ENCODE measurements around the gene SLC6A1. TPM values are rescaled to one million over a fixed set of nuclear protein-coding genes. Genes with fewer than 3 reads are reported as not detected.

Gene SLC6A1
- total RNA-seq, 2 experiments from 2014 or later: not detected

DNA sequence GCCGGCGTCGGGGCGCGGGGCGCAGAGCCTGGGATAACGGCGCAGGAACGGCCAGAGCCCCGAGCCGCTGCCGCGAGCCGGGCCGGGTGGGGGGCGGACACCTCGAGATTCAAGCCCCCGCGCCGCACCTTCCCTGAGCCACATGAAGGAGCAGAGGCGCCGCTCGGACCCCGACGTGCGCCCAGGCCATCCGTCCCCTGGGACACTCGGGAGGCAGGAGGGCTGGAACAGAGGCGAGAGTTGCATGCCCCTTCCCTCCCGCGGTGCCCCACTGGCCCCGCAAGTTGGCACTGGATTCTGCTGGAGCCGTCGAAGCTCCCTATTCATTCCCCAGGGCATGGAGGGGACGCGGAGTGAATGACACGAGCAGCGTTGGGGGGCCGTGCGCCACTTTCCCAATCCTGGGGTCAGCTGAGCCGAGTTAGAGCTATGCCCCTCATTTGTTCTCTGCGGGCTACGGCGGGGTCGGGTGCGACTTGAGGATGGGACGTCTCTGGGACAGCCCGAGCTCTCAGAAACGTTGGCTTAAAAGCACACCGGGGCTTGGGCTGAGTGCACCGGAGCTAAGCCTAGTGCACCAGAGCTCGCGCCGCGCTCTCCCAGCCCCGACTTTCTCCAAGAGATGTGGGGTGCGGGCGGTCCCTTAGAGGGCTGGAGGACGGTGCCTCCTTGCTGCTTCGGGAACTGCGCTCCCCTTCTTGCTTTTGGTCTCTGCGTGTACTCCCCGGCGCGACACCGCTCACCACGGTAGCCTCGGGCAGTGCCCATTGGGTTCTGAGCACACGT lies 588 bp downstream of the SLC6A1 start:
- H3K9me3 ChIP-seq (ENCODE audit: low read length): no peaks in the 10 kb centered on the region
- CTCF ChIA-PET (ENCODE audit: unreplicated experiment): no interaction called here
- H3K4me2 ChIP-seq (ENCODE audit: low read length): no peak overlapping the region
- POLR2A ChIA-PET: interaction anchor here (0.6 kb wide), 2 partner anchors 85 to 706 kb away, joined by 3 to 4 read pairs; no protein-coding TSS in a partner anchor
- H2AFZ ChIP-seq (ENCODE audit: low read length): no peak overlapping the region
- no TSS peak for BruUV-seq (replicated peaks)
- no peaks in the 10 kb centered on the region for H3K36me3 ChIP-seq (ENCODE audit: insufficient read depth, low read length)
- TF ChIP-seq, protein P1, sequence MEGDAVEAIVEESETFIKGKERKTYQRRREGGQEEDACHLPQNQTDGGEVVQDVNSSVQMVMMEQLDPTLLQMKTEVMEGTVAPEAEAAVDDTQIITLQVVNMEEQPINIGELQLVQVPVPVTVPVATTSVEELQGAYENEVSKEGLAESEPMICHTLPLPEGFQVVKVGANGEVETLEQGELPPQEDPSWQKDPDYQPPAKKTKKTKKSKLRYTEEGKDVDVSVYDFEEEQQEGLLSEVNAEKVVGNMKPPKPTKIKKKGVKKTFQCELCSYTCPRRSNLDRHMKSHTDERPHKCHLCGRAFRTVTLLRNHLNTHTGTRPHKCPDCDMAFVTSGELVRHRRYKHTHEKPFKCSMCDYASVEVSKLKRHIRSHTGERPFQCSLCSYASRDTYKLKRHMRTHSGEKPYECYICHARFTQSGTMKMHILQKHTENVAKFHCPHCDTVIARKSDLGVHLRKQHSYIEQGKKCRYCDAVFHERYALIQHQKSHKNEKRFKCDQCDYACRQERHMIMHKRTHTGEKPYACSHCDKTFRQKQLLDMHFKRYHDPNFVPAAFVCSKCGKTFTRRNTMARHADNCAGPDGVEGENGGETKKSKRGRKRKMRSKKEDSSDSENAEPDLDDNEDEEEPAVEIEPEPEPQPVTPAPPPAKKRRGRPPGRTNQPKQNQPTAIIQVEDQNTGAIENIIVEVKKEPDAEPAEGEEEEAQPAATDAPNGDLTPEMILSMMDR (conservative IDR thresholded peaks at IDR 0.05; ENCODE audit: low read length): no peak
- no peak for TF ChIP-seq EZH2phosphoT487 (IDR thresholded peaks at IDR 0.05; ENCODE audit: borderline replicate concordance, low read depth, low read length)
- no peaks in the 10 kb centered on the region for H4K20me1 ChIP-seq (ENCODE audit: insufficient read depth, low read length)
- no peak overlapping the region for H3K4me3 ChIP-seq (ENCODE audit: low read depth, low read length, poor library complexity, severe bottlenecking)
- H3K4me1 ChIP-seq (ENCODE audit: insufficient read depth, low read length, poor library complexity, severe bottlenecking): no peaks in the 10 kb centered on the region
- no peaks in the 10 kb centered on the region for H3K79me2 ChIP-seq (ENCODE audit: insufficient read depth, low read depth, low read length)
- intact Hi-C loops (cut with micrococcal nuclease; ENCODE audit: unreplicated experiment): no loop called here
- DNase-seq (ENCODE audit: low spot score): no peak
- H3K27ac ChIP-seq (ENCODE audit: low read depth, low read length, poor library complexity, severe bottlenecking): no peak overlapping the region
- H3K9me2 ChIP-seq (ENCODE audit: insufficient read depth, low read length): no peaks in the 10 kb centered on the region

DNA sequence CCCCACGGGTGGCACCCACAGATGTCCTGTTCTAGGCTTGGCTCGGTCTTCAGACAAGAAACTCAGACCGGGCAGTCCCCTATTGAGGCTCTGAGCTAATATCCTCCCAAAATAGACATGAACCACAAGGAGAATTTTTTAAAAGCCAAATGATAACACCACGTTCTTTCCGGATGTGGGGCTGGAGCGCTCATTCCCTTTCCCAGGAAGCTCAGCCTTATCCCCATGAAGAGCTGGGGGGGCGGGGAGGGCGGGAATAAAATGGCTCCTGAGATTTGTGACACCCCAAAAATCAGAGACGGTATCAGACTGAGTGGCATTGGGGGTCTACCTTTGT lies 1.1 kb downstream of the SLC6A1 start:
- Histone ChIP-seq H3K4me1 (ENCODE audit: insufficient read depth, low read length, poor library complexity, severe bottlenecking) (no peaks in the 10 kb centered on the region), H3K27ac (ENCODE audit: low read depth, low read length, poor library complexity, severe bottlenecking) (no peak overlapping the region), H3K4me2 (ENCODE audit: low read length) (no peak overlapping the region), H2AFZ (ENCODE audit: low read length) (no peak overlapping the region), H4K20me1 (ENCODE audit: insufficient read depth, low read length) (no peaks in the 10 kb centered on the region), H3K36me3 (ENCODE audit: insufficient read depth, low read length) (no peaks in the 10 kb centered on the region), H3K4me3 (ENCODE audit: low read depth, low read length, poor library complexity, severe bottlenecking) (no peak overlapping the region), H3K9me2 (ENCODE audit: insufficient read depth, low read length) (no peaks in the 10 kb centered on the region), H3K79me2 (ENCODE audit: insufficient read depth, low read depth, low read length) (no peaks in the 10 kb centered on the region), H3K9me3 (ENCODE audit: low read length) (no peaks in the 10 kb centered on the region)
- TF ChIP-seq, protein P1 (conservative IDR thresholded peaks at IDR 0.05; ENCODE audit: low read length): no peak
- no peak for TF ChIP-seq EZH2phosphoT487 (IDR thresholded peaks at IDR 0.05; ENCODE audit: borderline replicate concordance, low read depth, low read length)
- DNase-seq (ENCODE audit: low spot score): no peak
- CTCF ChIA-PET (ENCODE audit: unreplicated experiment): no interaction called here
- POLR2A ChIA-PET: interaction anchor here (0.6 kb wide), 2 partner anchors 84 to 705 kb away, joined by 3 to 4 read pairs; no protein-coding TSS in a partner anchor
- no TSS peak for BruUV-seq (replicated peaks)
- intact Hi-C loops (cut with micrococcal nuclease; ENCODE audit: unreplicated experiment): no loop called here

DNA sequence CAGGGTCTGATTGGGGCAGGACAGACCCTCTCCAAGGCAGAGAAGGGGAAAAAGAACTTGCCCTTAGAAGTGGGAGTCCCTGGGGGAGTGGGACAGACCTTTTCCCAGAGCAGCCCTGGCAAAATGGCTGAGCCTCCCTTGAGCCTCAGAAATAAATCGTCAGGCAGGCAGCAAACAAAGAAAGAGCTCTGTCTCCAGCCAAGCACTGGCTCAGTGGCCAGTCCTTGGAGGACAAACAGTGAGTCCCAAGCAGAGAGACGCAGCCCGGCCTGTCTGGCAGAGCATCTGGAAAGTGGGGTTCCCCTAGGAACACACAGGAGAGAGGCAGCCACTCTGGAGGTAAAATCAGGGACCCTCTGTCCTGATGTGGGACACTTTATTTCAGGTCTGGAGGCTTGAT lies 1.8 kb downstream of the SLC6A1 start:
- TF ChIP-seq, protein P1 (conservative IDR thresholded peaks at IDR 0.05; ENCODE audit: low read length): no peak
- TF ChIP-seq EZH2phosphoT487 (IDR thresholded peaks at IDR 0.05; ENCODE audit: borderline replicate concordance, low read depth, low read length): no peak
- ChIA-PET POLR2A (no interaction called here), CTCF (ENCODE audit: unreplicated experiment) (no interaction called here)
- no peak overlapping the region for H3K4me2 ChIP-seq (ENCODE audit: low read length)
- DNase-seq (ENCODE audit: low spot score): no peak
- no peaks in the 10 kb centered on the region for H4K20me1 ChIP-seq (ENCODE audit: insufficient read depth, low read length)
- H3K4me3 ChIP-seq (ENCODE audit: low read depth, low read length, poor library complexity, severe bottlenecking): no peak overlapping the region
- no peaks in the 10 kb centered on the region for H3K4me1 ChIP-seq (ENCODE audit: insufficient read depth, low read length, poor library complexity, severe bottlenecking)
- H3K79me2 ChIP-seq (ENCODE audit: insufficient read depth, low read depth, low read length): no peaks in the 10 kb centered on the region
- no TSS peak for BruUV-seq (replicated peaks)
- H3K9me2 ChIP-seq (ENCODE audit: insufficient read depth, low read length): no peaks in the 10 kb centered on the region
- H3K27ac ChIP-seq (ENCODE audit: low read depth, low read length, poor library complexity, severe bottlenecking): no peak overlapping the region
- no peak overlapping the region for H2AFZ ChIP-seq (ENCODE audit: low read length)
- H3K9me3 ChIP-seq (ENCODE audit: low read length): no peaks in the 10 kb centered on the region
- intact Hi-C loops (cut with micrococcal nuclease; ENCODE audit: unreplicated experiment): no loop called here
- no peaks in the 10 kb centered on the region for H3K36me3 ChIP-seq (ENCODE audit: insufficient read depth, low read length)
